K562 (cell line): ENCODE data around the gene HMGN2. TPM values are rescaled to one million over a fixed set of nuclear protein-coding genes. Genes with fewer than 3 reads are reported as not detected.

Source experiments
- DIDO1 ChIP-seq: fragments of 450-650 bp; IDR thresholded peaks from 2 replicates; pipeline ENCODE4 v1.6.1; 2016; ENCODE audit warnings: low read depth, missing biosample characterization, missing genetic modification characterization
- GTF2A2 ChIP-seq: IDR thresholded peaks from 2 replicates; pipeline ENCODE4 v1.6.1; 2016; ENCODE audit warnings: mild to moderate bottlenecking, missing genetic modification characterization, missing compliant biosample characterization
- HDAC2 ChIP-seq: fragments of 450-650 bp; IDR thresholded peaks from 2 replicates; pipeline ENCODE4 v1.6.1; 2016; ENCODE audit warnings: mild to moderate bottlenecking
- MEIS2 ChIP-seq: fragments of 450-650 bp; IDR thresholded peaks from 2 replicates; pipeline ENCODE4 v1.6.1; 2014; ENCODE audit warnings: mild to moderate bottlenecking; ENCODE audit not compliant: partially characterized antibody
- MIER1 ChIP-seq: fragments of 450-650 bp; IDR thresholded peaks from 2 replicates; pipeline ENCODE4 v1.6.1; 2016; ENCODE audit warnings: antibody characterized with exemption, mild to moderate bottlenecking, low read depth
- NCOR1 ChIP-seq: fragments of 450-650 bp; IDR thresholded peaks from 2 replicates; pipeline ENCODE4 v1.6.1; 2016; ENCODE audit warnings: mild to moderate bottlenecking, moderate library complexity
- RHOXF2B ChIP-seq: fragments of 250-450 bp; sonication (Bioruptor Pico); conservative IDR thresholded peaks from 2 replicates; pipeline ENCODE4 v1.5.1; 2021
- SMARCE1 ChIP-seq: fragments of 450-650 bp; IDR thresholded peaks from 2 replicates; pipeline ENCODE4 v1.7.1; 2016; ENCODE audit warnings: mild to moderate bottlenecking
- TEAD4 ChIP-seq, 2 experiments: sonication (generic) in 1 of 2; formaldehyde crosslinking in 1 of 2; IDR thresholded peaks; 2 replicates each; pipeline versions ENCODE4 v1.6.1 to v1.8.0; 2012 to 2022; ENCODE audit warnings: borderline replicate concordance in 1 of 2, inconsistent platforms in 1 of 2, low read length in 1 of 2, mild to moderate bottlenecking in 1 of 2, missing genetic modification reagents in 1 of 2
- XRCC5 ChIP-seq: fragments of 200-400 bp; formaldehyde crosslinking; IDR thresholded peaks from 2 replicates; pipeline ENCODE4 v1.6.1; 2017; ENCODE audit warnings: low read depth, mild to moderate bottlenecking, low read length
- ZNF253 ChIP-seq: fragments of 250-450 bp; sonication (Bioruptor Pico); conservative IDR thresholded peaks from 2 replicates; pipeline ENCODE4 v1.6.1; 2021; ENCODE audit warnings: mild to moderate bottlenecking
- ZNF586 ChIP-seq: fragments of 450-650 bp; formaldehyde crosslinking; conservative IDR thresholded peaks from 2 replicates; pipeline ENCODE4 v1.4.0; 2020; ENCODE audit warnings: mild to moderate bottlenecking, moderate library complexity
- polyA plus RNA-seq, 8 experiments: library from polyadenylated mRNA; depleted of rRNA in 4 of 8; stranded (reverse) in 5 of 8; unstranded in 3 of 8; fragments of >200 nt; fragmentation: Nextera tagmentation in 2 of 8; fragmentation: Illumina TruSeq in 1 of 8; extraction: Ambion mirVana in 2 of 8; extraction: Trizol in 1 of 8; gene quantifications; 2 replicates each; pipeline versions ENCODE4 v1.2.1 to v1.2.3, GENCODE V29; 2011 to 2014; ENCODE audit warnings: inconsistent platforms in 1 of 8, missing spikeins in 1 of 8
- total RNA-seq, 7 experiments: library from RNA; depleted of rRNA in 6 of 7; stranded (reverse); fragments of >200 nt in 6 of 7; fragmentation: Illumina TruSeq in 2 of 7; extraction: Trizol in 2 of 7; gene quantifications; 2 replicates each; pipeline versions ENCODE4 v1.2.1 to v1.2.3, GENCODE V29; 2011 to 2021; ENCODE audit warnings: low replicate concordance in 1 of 7
- TF ChIP-seq, protein P1 (sequence below), 3 experiments: fragments of 200-800 bp in 1 of 3; sonication (Bioruptor generic) in 1 of 3; sonication (generic) in 1 of 3; formaldehyde crosslinking in 1 of 3; IDR thresholded peaks; 2 replicates each; pipeline versions ENCODE4 v1.6.1 to v1.8.0; 2016 to 2022; ENCODE audit warnings: mild to moderate bottlenecking in 2 of 3, missing compliant biosample characterization in 2 of 3, missing genetic modification characterization in 2 of 3, missing genetic modification reagents in 1 of 3
- TF ChIP-seq, protein P2 (sequence below): sonication (generic); formaldehyde crosslinking; IDR thresholded peaks from 2 replicates; pipeline ENCODE4 v1.8.1; 2023; ENCODE audit warnings: mild to moderate bottlenecking, missing genetic modification reagents
- TF ChIP-seq, protein P3 (sequence below), 2 experiments: fragments of 450-650 bp in 1 of 2; sonication (generic) in 1 of 2; formaldehyde crosslinking in 1 of 2; IDR thresholded peaks in 1 of 2; conservative IDR thresholded peaks in 1 of 2; 2 replicates each; pipeline versions ENCODE4 v1.6.1 to v1.8.1; 2016 to 2023; ENCODE audit warnings: mild to moderate bottlenecking in 2 of 2, moderate library complexity in 2 of 2, inconsistent platforms in 1 of 2, missing genetic modification reagents in 1 of 2
- TF ChIP-seq, protein P4 (sequence below): fragments of 450-650 bp; IDR thresholded peaks from 2 replicates; pipeline ENCODE4 v1.6.1; 2017; ENCODE audit warnings: mild to moderate bottlenecking, moderate library complexity
- TF ChIP-seq, protein P5 (sequence below): sonication (generic); formaldehyde crosslinking; IDR thresholded peaks from 2 replicates; pipeline ENCODE4 v1.8.0; 2022; ENCODE audit warnings: mild to moderate bottlenecking, missing genetic modification reagents

Gene HMGN2
- total and polyA plus RNA-seq, 9 of the 15 experiments (the other 6 are each of a cell fraction or from before 2014, with no cell fraction given) = 370 to 1,354 (median 965) TPM

DNA sequence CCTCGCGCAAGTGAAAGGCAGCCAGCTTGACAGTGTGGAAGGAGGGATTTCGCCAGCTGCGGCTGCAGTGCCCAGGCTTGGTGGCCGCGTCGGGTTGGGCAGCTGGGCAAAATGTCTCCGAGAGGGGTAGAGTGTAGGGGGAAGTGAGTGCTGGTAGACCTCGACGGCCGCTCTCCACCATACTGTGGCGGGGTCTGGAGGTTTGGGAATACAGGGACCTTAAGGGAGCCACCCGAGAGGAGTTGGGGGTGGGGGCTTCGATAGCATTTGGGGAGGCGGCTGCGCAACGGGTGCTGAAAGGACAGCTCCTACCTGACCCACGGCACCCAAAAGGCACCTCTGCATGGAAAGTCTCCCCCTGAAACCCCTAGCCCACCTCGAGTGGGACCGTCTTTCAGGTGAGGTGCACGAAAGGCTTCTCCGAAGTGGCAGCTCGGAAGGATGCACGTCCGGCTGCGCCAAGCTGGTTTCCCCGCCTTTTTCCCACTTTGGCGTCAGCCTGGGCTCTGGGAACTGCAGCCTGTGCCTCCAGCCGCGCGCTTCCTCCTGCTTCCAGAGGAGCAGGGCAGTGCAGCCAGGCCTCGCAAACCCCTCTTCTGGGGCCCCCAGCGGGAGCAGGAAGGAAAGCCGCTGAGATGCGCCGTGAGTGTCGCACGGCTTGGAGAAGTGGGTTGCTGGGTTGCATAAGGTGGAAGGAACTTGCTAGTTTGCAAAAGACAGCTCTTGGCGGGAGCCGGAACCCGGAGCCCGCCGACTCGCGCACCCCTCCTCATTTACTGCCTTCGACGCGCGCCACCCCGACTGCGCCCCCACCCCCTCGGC, 531 bp upstream of the HMGN2 start (continued):
- TF ChIP-seq, protein P1, sequence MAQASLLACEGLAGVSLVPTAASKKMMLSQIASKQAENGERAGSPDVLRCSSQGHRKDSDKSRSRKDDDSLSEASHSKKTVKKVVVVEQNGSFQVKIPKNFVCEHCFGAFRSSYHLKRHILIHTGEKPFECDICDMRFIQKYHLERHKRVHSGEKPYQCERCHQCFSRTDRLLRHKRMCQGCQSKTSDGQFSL (CRISPR knock-in tag; IDR thresholded peaks at IDR 0.05) = peak; percentile 95
- TF ChIP-seq, protein P1 (tag; IDR thresholded peaks at IDR 0.05) = peak in 1 of 2 experiments; percentile 99; a peak in 1 of 4 replicates
- TF ChIP-seq ZNF253 (no peak), HDAC2 (peak; percentile 86), RHOXF2B (no peak), XRCC5 (no peak), DIDO1 (tag) (no peak), MIER1 (peak; percentile 93), GTF2A2 (no peak), NCOR1 (no peak), ZNF586 (no peak), TEAD4 (IDR thresholded peaks at IDR 0.05; ENCODE audit: low read length) (no peak; the same call in 1 of the 2 replicates), TEAD4 (CRISPR knock-in tag; IDR thresholded peaks at IDR 0.05; ENCODE audit: borderline replicate concordance) (no peak), MEIS2 (no peak), SMARCE1 (peak; percentile 58)
- TF ChIP-seq, protein P2, sequence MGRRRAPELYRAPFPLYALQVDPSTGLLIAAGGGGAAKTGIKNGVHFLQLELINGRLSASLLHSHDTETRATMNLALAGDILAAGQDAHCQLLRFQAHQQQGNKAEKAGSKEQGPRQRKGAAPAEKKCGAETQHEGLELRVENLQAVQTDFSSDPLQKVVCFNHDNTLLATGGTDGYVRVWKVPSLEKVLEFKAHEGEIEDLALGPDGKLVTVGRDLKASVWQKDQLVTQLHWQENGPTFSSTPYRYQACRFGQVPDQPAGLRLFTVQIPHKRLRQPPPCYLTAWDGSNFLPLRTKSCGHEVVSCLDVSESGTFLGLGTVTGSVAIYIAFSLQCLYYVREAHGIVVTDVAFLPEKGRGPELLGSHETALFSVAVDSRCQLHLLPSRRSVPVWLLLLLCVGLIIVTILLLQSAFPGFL (CRISPR knock-in tag) = no peak
- TF ChIP-seq, protein P3, sequence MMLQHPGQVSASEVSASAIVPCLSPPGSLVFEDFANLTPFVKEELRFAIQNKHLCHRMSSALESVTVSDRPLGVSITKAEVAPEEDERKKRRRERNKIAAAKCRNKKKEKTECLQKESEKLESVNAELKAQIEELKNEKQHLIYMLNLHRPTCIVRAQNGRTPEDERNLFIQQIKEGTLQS (IDR thresholded peaks at IDR 0.05) = no peak
- TF ChIP-seq, protein P3 (CRISPR knock-in tag; conservative IDR thresholded peaks at IDR 0.05) = no peak
- TF ChIP-seq, protein P4, sequence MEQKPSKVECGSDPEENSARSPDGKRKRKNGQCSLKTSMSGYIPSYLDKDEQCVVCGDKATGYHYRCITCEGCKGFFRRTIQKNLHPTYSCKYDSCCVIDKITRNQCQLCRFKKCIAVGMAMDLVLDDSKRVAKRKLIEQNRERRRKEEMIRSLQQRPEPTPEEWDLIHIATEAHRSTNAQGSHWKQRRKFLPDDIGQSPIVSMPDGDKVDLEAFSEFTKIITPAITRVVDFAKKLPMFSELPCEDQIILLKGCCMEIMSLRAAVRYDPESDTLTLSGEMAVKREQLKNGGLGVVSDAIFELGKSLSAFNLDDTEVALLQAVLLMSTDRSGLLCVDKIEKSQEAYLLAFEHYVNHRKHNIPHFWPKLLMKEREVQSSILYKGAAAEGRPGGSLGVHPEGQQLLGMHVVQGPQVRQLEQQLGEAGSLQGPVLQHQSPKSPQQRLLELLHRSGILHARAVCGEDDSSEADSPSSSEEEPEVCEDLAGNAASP = no peak
- TF ChIP-seq, protein P5, sequence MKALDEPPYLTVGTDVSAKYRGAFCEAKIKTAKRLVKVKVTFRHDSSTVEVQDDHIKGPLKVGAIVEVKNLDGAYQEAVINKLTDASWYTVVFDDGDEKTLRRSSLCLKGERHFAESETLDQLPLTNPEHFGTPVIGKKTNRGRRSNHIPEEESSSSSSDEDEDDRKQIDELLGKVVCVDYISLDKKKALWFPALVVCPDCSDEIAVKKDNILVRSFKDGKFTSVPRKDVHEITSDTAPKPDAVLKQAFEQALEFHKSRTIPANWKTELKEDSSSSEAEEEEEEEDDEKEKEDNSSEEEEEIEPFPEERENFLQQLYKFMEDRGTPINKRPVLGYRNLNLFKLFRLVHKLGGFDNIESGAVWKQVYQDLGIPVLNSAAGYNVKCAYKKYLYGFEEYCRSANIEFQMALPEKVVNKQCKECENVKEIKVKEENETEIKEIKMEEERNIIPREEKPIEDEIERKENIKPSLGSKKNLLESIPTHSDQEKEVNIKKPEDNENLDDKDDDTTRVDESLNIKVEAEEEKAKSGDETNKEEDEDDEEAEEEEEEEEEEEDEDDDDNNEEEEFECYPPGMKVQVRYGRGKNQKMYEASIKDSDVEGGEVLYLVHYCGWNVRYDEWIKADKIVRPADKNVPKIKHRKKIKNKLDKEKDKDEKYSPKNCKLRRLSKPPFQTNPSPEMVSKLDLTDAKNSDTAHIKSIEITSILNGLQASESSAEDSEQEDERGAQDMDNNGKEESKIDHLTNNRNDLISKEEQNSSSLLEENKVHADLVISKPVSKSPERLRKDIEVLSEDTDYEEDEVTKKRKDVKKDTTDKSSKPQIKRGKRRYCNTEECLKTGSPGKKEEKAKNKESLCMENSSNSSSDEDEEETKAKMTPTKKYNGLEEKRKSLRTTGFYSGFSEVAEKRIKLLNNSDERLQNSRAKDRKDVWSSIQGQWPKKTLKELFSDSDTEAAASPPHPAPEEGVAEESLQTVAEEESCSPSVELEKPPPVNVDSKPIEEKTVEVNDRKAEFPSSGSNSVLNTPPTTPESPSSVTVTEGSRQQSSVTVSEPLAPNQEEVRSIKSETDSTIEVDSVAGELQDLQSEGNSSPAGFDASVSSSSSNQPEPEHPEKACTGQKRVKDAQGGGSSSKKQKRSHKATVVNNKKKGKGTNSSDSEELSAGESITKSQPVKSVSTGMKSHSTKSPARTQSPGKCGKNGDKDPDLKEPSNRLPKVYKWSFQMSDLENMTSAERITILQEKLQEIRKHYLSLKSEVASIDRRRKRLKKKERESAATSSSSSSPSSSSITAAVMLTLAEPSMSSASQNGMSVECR (CRISPR knock-in tag) = peak; percentile 93
